ENCODE measurements around the gene MORC3. TPM values are rescaled to one million over a fixed set of nuclear protein-coding genes. Genes with fewer than 3 reads are reported as not detected.

MORC3 gene
- total RNA-seq, 1 donor from 2014 or later, result 29.2 TPM

DNA sequence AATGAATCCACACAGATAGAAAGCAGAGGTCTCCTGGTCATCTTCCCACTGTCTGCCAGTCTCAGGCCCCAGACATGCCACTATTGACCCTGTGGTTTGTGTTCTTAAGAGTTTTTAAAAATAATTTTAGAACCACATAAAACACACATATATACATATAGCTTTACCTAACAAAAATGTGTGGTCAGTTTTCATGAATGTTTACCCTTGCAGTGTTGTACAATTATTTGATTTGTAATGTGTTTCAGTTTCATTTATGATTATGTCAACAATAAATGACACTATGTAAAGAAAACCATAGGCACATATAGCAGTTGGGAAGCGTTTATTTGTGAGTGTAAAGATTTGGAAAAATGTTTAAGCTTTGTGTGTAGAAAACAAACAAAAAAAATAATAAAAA is 82.3 kb downstream of the MORC3 start:
- Histone ChIP-seq H3K27me3 (ENCODE audit: insufficient read depth, low read length) (no peaks in the 10 kb centered on the region), H3K4me1 (ENCODE audit: insufficient read depth, low read length) (no peaks in the 10 kb centered on the region), H3K79me2 (ENCODE audit: insufficient read depth, low read length) (no peaks in the 10 kb centered on the region), H3K36me3 (ENCODE audit: insufficient read depth, low read length) (peaks cover 12% of the 10 kb centered on the region), H4K20me1 (ENCODE audit: insufficient read depth, low read length) (no peaks in the 10 kb centered on the region), H3K4me3 (ENCODE audit: insufficient read depth, low read depth, low read length) (no peak overlapping the region), H2AFZ (ENCODE audit: low read depth, low read length) (no peak overlapping the region), H3K9me3 (ENCODE audit: insufficient read depth, low read depth, low read length) (no peaks in the 10 kb centered on the region), H3K9ac (ENCODE audit: low read length) (no peak overlapping the region), H3K27ac (ENCODE audit: low read depth, low read length) (no peak overlapping the region), H3K4me2 (ENCODE audit: low read length) (no peak overlapping the region)
- no peak for FAIRE-seq
- no peak for DNase-seq (ENCODE audit: low read depth)
- Mint-ChIP-seq H3K4me3 (ENCODE audit: unreplicated experiment) (no peak overlapping the region), H3K36me3 (ENCODE audit: low read depth, unreplicated experiment) (peaks cover 2% of the 10 kb centered on the region), H3K4me1 (ENCODE audit: low read depth, unreplicated experiment) (no peaks in the 10 kb centered on the region), H3K27me3 (ENCODE audit: low read depth, unreplicated experiment) (no peaks in the 10 kb centered on the region), H3K27ac (ENCODE audit: unreplicated experiment) (no peak overlapping the region), H3K9me3 (ENCODE audit: unreplicated experiment) (no peaks in the 10 kb centered on the region)
- TF ChIP-seq EZH2 (IDR thresholded peaks at IDR 0.05; ENCODE audit: insufficient read depth, low read length), result no peak
- TF ChIP-seq, protein P1, sequence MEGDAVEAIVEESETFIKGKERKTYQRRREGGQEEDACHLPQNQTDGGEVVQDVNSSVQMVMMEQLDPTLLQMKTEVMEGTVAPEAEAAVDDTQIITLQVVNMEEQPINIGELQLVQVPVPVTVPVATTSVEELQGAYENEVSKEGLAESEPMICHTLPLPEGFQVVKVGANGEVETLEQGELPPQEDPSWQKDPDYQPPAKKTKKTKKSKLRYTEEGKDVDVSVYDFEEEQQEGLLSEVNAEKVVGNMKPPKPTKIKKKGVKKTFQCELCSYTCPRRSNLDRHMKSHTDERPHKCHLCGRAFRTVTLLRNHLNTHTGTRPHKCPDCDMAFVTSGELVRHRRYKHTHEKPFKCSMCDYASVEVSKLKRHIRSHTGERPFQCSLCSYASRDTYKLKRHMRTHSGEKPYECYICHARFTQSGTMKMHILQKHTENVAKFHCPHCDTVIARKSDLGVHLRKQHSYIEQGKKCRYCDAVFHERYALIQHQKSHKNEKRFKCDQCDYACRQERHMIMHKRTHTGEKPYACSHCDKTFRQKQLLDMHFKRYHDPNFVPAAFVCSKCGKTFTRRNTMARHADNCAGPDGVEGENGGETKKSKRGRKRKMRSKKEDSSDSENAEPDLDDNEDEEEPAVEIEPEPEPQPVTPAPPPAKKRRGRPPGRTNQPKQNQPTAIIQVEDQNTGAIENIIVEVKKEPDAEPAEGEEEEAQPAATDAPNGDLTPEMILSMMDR (IDR thresholded peaks at IDR 0.05; ENCODE audit: insufficient read depth, low read depth, low read length), result no peak

DNA sequence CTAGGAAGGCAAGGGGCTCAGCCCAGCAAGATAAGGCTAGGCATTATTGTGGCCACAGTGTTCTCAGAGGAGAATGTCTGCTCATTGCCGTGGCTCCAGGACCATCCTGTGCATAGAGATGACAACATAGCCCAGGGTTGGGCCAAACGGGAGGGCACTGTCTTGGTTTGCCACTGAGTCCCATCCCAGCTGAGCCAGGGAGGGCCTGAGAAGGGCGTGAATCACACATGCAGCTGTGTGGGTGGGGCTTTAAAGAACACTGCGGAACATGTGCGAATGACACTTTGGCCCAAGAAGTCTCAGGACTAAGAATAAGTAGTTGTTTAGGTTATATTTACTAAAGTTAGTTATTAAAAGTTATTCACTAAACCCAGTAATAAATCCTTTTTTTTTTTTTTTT is 83.7 kb downstream of the MORC3 start:
- Mint-ChIP-seq H3K4me3 (ENCODE audit: unreplicated experiment) (no peak overlapping the region), H3K27ac (ENCODE audit: unreplicated experiment) (peak overlapping the region; percentile 19), H3K9me3 (ENCODE audit: unreplicated experiment) (no peaks in the 10 kb centered on the region), H3K27me3 (ENCODE audit: low read depth, unreplicated experiment) (no peaks in the 10 kb centered on the region), H3K4me1 (ENCODE audit: low read depth, unreplicated experiment) (peaks cover 8% of the 10 kb centered on the region), H3K36me3 (ENCODE audit: low read depth, unreplicated experiment) (peaks cover 5% of the 10 kb centered on the region)
- Histone ChIP-seq H3K27ac (ENCODE audit: low read depth, low read length) (no peak overlapping the region), H3K4me2 (ENCODE audit: low read length) (no peak overlapping the region), H3K27me3 (ENCODE audit: insufficient read depth, low read length) (no peaks in the 10 kb centered on the region), H3K4me1 (ENCODE audit: insufficient read depth, low read length) (no peaks in the 10 kb centered on the region), H3K9ac (ENCODE audit: low read length) (no peak overlapping the region), H2AFZ (ENCODE audit: low read depth, low read length) (no peak overlapping the region), H4K20me1 (ENCODE audit: insufficient read depth, low read length) (no peaks in the 10 kb centered on the region), H3K4me3 (ENCODE audit: insufficient read depth, low read depth, low read length) (no peak overlapping the region), H3K9me3 (ENCODE audit: insufficient read depth, low read depth, low read length) (no peaks in the 10 kb centered on the region), H3K79me2 (ENCODE audit: insufficient read depth, low read length) (no peaks in the 10 kb centered on the region), H3K36me3 (ENCODE audit: insufficient read depth, low read length) (peaks cover 10% of the 10 kb centered on the region)
- DNase-seq (ENCODE audit: low read depth), result no peak
- no peak for FAIRE-seq
- TF ChIP-seq EZH2 (IDR thresholded peaks at IDR 0.05; ENCODE audit: insufficient read depth, low read length), result no peak
- TF ChIP-seq, protein P1 (IDR thresholded peaks at IDR 0.05; ENCODE audit: insufficient read depth, low read depth, low read length), result no peak

DNA sequence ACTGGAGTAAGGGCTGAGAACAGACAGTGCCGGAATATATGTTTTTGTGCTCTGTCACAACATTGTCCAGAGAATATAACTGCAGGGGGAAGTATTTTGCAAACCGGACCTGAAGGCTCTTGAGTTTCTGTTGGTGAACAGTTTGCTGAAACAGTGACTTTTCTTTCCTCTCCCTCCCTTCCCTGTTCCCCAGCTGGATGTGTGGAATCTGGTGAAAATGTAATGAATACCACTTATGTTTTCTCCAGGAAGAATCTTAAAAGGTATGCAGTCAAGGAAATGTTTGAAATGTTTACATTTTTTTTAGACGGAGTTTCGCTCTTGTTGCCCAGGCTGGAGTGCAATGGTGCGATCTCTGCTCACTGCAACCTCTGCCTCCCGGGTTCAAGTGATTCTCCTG is 88.6 kb downstream of the MORC3 start:
- H3K9me3 Mint-ChIP-seq (ENCODE audit: unreplicated experiment), result no peaks in the 10 kb centered on the region
- no peak for TF ChIP-seq EZH2 (IDR thresholded peaks at IDR 0.05; ENCODE audit: insufficient read depth, low read length)
- TF ChIP-seq, protein P1 (IDR thresholded peaks at IDR 0.05; ENCODE audit: insufficient read depth, low read depth, low read length), result no peak
- H3K4me3 Mint-ChIP-seq (ENCODE audit: unreplicated experiment), result no peak overlapping the region
- peaks cover 9% of the 10 kb centered on the region for H3K36me3 Mint-ChIP-seq (ENCODE audit: low read depth, unreplicated experiment)
- Histone ChIP-seq H4K20me1 (ENCODE audit: insufficient read depth, low read length) (no peaks in the 10 kb centered on the region), H3K36me3 (ENCODE audit: insufficient read depth, low read length) (peaks cover 5% of the 10 kb centered on the region), H2AFZ (ENCODE audit: low read depth, low read length) (no peak overlapping the region), H3K9me3 (ENCODE audit: insufficient read depth, low read depth, low read length) (no peaks in the 10 kb centered on the region), H3K4me3 (ENCODE audit: insufficient read depth, low read depth, low read length) (no peak overlapping the region), H3K27ac (ENCODE audit: low read depth, low read length) (no peak overlapping the region), H3K4me2 (ENCODE audit: low read length) (no peak overlapping the region), H3K4me1 (ENCODE audit: insufficient read depth, low read length) (no peaks in the 10 kb centered on the region), H3K79me2 (ENCODE audit: insufficient read depth, low read length) (no peaks in the 10 kb centered on the region), H3K9ac (ENCODE audit: low read length) (no peak overlapping the region), H3K27me3 (ENCODE audit: insufficient read depth, low read length) (no peaks in the 10 kb centered on the region)
- FAIRE-seq (no peak), DNase-seq (ENCODE audit: low read depth) (no peak)
- H3K4me1 Mint-ChIP-seq (ENCODE audit: low read depth, unreplicated experiment), result peaks cover 8% of the 10 kb centered on the region
- H3K27ac Mint-ChIP-seq (ENCODE audit: unreplicated experiment), result peak overlapping the region; percentile 60
- no peaks in the 10 kb centered on the region for H3K27me3 Mint-ChIP-seq (ENCODE audit: low read depth, unreplicated experiment)

Measured in astrocyte (in vitro differentiated cells and primary cell).